H9 (cell line): ENCODE data around the gene CCDC170. TPM values are rescaled to one million over a fixed set of nuclear protein-coding genes. Genes with fewer than 3 reads are reported as not detected.

Source experiments
- DNase-seq: peaks from one replicate; pipeline ENCODE4 v3.0.0-alpha.2; 2017
- H2AFZ ChIP-seq: one replicate; pipeline ENCODE4 v1.6.1; 2013; ENCODE audit warnings: mild to moderate bottlenecking, low read length, control low read depth, moderate library complexity
- H2AK5ac ChIP-seq: 2 replicates; pipeline ENCODE4 v1.6.1; 2013; ENCODE audit warnings: low read length, control low read depth, mixed read lengths; ENCODE audit not compliant: insufficient read length
- H2BK120ac ChIP-seq: one replicate; pipeline ENCODE4 v1.6.1; 2013; ENCODE audit warnings: low read depth, mild to moderate bottlenecking, low read length, control low read depth, inconsistent platforms; ENCODE audit not compliant: poor library complexity, severe bottlenecking
- H2BK12ac ChIP-seq: 2 replicates; pipeline ENCODE4 v1.6.1; 2013; ENCODE audit warnings: low read length, control low read depth, mixed read lengths, low read depth; ENCODE audit not compliant: insufficient read length
- H2BK15ac ChIP-seq: 2 replicates; pipeline ENCODE4 v1.6.1; 2013; ENCODE audit warnings: low read depth, low read length, control low read depth
- H2BK20ac ChIP-seq: one replicate; pipeline ENCODE4 v1.6.1; 2013; ENCODE audit warnings: low read depth, mild to moderate bottlenecking, low read length, control low read depth, inconsistent platforms; ENCODE audit not compliant: poor library complexity, severe bottlenecking
- H2BK5ac ChIP-seq: 2 replicates; pipeline ENCODE4 v1.6.1; 2013; ENCODE audit warnings: low read length, control low read depth, mixed read lengths; ENCODE audit not compliant: insufficient read length
- H3K14ac ChIP-seq: 2 replicates; pipeline ENCODE4 v1.6.1; 2013; ENCODE audit warnings: low read length, control low read depth; ENCODE audit not compliant: insufficient read depth
- H3K18ac ChIP-seq: 2 replicates; pipeline ENCODE4 v1.6.1; 2013; ENCODE audit warnings: low read depth, mild to moderate bottlenecking, mixed read lengths, low read length, control low read depth; ENCODE audit not compliant: insufficient read length
- H3K23ac ChIP-seq: 2 replicates; pipeline ENCODE4 v1.6.1; 2013; ENCODE audit warnings: low read length, control low read depth, mixed read lengths, low read depth; ENCODE audit not compliant: insufficient read length
- H3K23me2 ChIP-seq: 2 replicates; pipeline ENCODE4 v1.6.1; 2013; ENCODE audit warnings: low read depth, mild to moderate bottlenecking, mixed read lengths, low read length, control low read depth; ENCODE audit not compliant: insufficient read length, poor library complexity, severe bottlenecking
- H3K27ac ChIP-seq: 2 replicates; pipeline ENCODE4 v1.5.1; 2013; ENCODE audit warnings: low read length, control low read depth, mixed read lengths, low read depth; ENCODE audit not compliant: insufficient read length
- H3K27me3 ChIP-seq: 2 replicates; pipeline ENCODE4 v1.6.1; 2013; ENCODE audit warnings: low read length, control low read depth, inconsistent platforms; ENCODE audit not compliant: insufficient read depth
- H3K4ac ChIP-seq: 2 replicates; pipeline ENCODE4 v1.6.1; 2013; ENCODE audit warnings: low read depth, mild to moderate bottlenecking, control low read depth, inconsistent platforms, low read length, moderate library complexity
- H3K4me1 ChIP-seq: 2 replicates; pipeline ENCODE4 v1.6.1; 2013; ENCODE audit warnings: low read length, control low read depth, inconsistent platforms; ENCODE audit not compliant: insufficient read depth
- H3K4me2 ChIP-seq: 2 replicates; pipeline ENCODE4 v1.6.1; 2013; ENCODE audit warnings: low read length, control low read depth, mixed read lengths; ENCODE audit not compliant: insufficient read length, insufficient read depth
- H3K56ac ChIP-seq: 2 replicates; pipeline ENCODE4 v1.6.1; 2013; ENCODE audit warnings: low read depth, mild to moderate bottlenecking, mixed read lengths, low read length, control low read depth; ENCODE audit not compliant: insufficient read length
- H3K79me1 ChIP-seq: 2 replicates; pipeline ENCODE4 v1.6.1; 2013; ENCODE audit warnings: low read depth, mild to moderate bottlenecking, moderate library complexity, low read length, control low read depth, inconsistent platforms; ENCODE audit not compliant: insufficient read depth, poor library complexity, severe bottlenecking
- H3K79me2 ChIP-seq: 2 replicates; pipeline ENCODE4 v1.6.1; 2013; ENCODE audit warnings: low read length, control low read depth, inconsistent platforms; ENCODE audit not compliant: insufficient read depth
- H3K9ac ChIP-seq: 2 replicates; pipeline ENCODE4 v1.6.1; 2013; ENCODE audit warnings: low read length, control low read depth, mixed read lengths; ENCODE audit not compliant: insufficient read length; ENCODE audit errors: extremely low read depth
- H3K9me3 ChIP-seq: one replicate; pipeline ENCODE4 v1.6.1; 2013; ENCODE audit warnings: low read depth, low read length, inconsistent platforms; ENCODE audit not compliant: control insufficient read depth
- H3T11ph ChIP-seq: one replicate; pipeline ENCODE4 v1.6.1; 2013; ENCODE audit warnings: mild to moderate bottlenecking, low read length, control low read depth, inconsistent platforms
- H4K20me1 ChIP-seq: one replicate; pipeline ENCODE4 v1.6.1; 2013; ENCODE audit not compliant: control insufficient read depth, insufficient read length, insufficient read depth
- H4K5ac ChIP-seq: 2 replicates; pipeline ENCODE4 v1.6.1; 2013; ENCODE audit warnings: low read depth, mild to moderate bottlenecking, mixed read lengths, low read length, control low read depth; ENCODE audit not compliant: insufficient read length
- H4K8ac ChIP-seq: replicated peaks from 2 replicates; pipeline ENCODE4 v1.6.1; 2013; ENCODE audit warnings: low read length, control low read depth, mixed read lengths, low read depth; ENCODE audit not compliant: insufficient read length
- H4K91ac ChIP-seq: 2 replicates; pipeline ENCODE4 v1.6.1; 2013; ENCODE audit warnings: low read depth, mild to moderate bottlenecking, moderate library complexity, mixed read lengths, low read length, control low read depth; ENCODE audit not compliant: insufficient read length
- H3K27ac Mint-ChIP-seq, 3 experiments: 2 replicates in 2 of 3; 3 replicates in 1 of 3; pipeline ENCODE4 v1.8.0; 2020 to 2021; ENCODE audit warnings: mixed read lengths in 3 of 3, mild to moderate bottlenecking in 1 of 3, moderate library complexity in 1 of 3
- H3K27me3 Mint-ChIP-seq: 2 replicates; pipeline ENCODE4 v1.8.0; 2021; ENCODE audit warnings: low read depth, mild to moderate bottlenecking, moderate library complexity, mixed read lengths
- H3K36me3 Mint-ChIP-seq, 3 experiments: 2 replicates in 2 of 3; 3 replicates in 1 of 3; pipeline ENCODE4 v1.8.0; 2020 to 2021; ENCODE audit warnings: low read depth in 3 of 3, mixed read lengths in 3 of 3; ENCODE audit not compliant: insufficient read depth in 1 of 3
- H3K4me1 Mint-ChIP-seq, 2 experiments: 2 replicates each; pipeline ENCODE4 v1.8.0; 2020; ENCODE audit warnings: mixed read lengths in 2 of 2
- H3K4me3 Mint-ChIP-seq, 2 experiments: 2 replicates in 1 of 2; 3 replicates in 1 of 2; pipeline ENCODE4 v1.8.0; 2020 to 2021; ENCODE audit warnings: mild to moderate bottlenecking in 2 of 2, mixed read lengths in 2 of 2, moderate library complexity in 1 of 2
- H3K9me3 Mint-ChIP-seq, 2 experiments: 2 replicates in 1 of 2; 3 replicates in 1 of 2; pipeline ENCODE4 v1.8.0; 2020; ENCODE audit warnings: mild to moderate bottlenecking in 2 of 2, mixed read lengths in 2 of 2, moderate library complexity in 1 of 2
- CTCF ChIP-seq: fragments of 200-600 bp; sonication (generic); conservative IDR thresholded peaks from 3 replicates; pipeline ENCODE4 v1.8.0; 2021; ENCODE audit warnings: antibody characterized with exemption, mild to moderate bottlenecking
- WGBS: extraction: QIAGEN DNeasy Blood & Tissue Kit; methylation state at CpG from one replicate; pipeline ENCODE4 v1.1.7; 2013; ENCODE audit warnings: missing lambda C conversion rate, low lambda C conversion rate, mixed read lengths; ENCODE audit not compliant: insufficient read length; ENCODE audit errors: extremely low coverage; 5-methylcytosine and 5-hydroxymethylcytosine counted together
- total RNA-seq: library from RNA; stranded (reverse); gene quantifications from 2 replicates; pipeline ENCODE4 v1.2.1, GENCODE V29; 2021

Gene CCDC170
- total RNA-seq, 1 experiment from 2014 or later = 0.07 TPM

- no peaks in the 10 kb centered on the region for H4K20me1 ChIP-seq
- H3K4me1 ChIP-seq = no peaks in the 10 kb centered on the region
- H3K18ac ChIP-seq = peak overlapping the region; percentile 54
- Mint-ChIP-seq H3K4me3 (peak overlapping the region; percentile 66 to 81), H3K27me3 (peaks cover 47% of the 10 kb centered on the region), H3K4me1 (peaks cover 14 to 19% of the 10 kb centered on the region in 2 experiments), H3K36me3 (no peaks in the 10 kb centered on the region), H3K9me3 (no peaks in the 10 kb centered on the region), H3K27ac (no peak overlapping the region)
- no peak overlapping the region for H2BK12ac ChIP-seq
- no peak overlapping the region for H3K27ac ChIP-seq
- no peak overlapping the region for H4K5ac ChIP-seq
- H2BK5ac ChIP-seq = no peak overlapping the region
- no peak overlapping the region for H2BK15ac ChIP-seq
- H2BK20ac ChIP-seq = no peak overlapping the region
- peaks cover 8% of the 10 kb centered on the region; the same call in 1 of the 2 replicates for H3K27me3 ChIP-seq
- no peak overlapping the region for H3K56ac ChIP-seq
- H3K23me2 ChIP-seq = peaks cover 12% of the 10 kb centered on the region
- no CpG with 5 or more reads among the region's 43 CpGs for WGBS
- no peaks in the 10 kb centered on the region for H3K79me1 ChIP-seq
- peak overlapping the region; percentile 63 for H3K4me2 ChIP-seq
- H3K9ac ChIP-seq = no peak overlapping the region
- peak overlapping the region; percentile 81; the same call in 1 of the 2 replicates for H3K14ac ChIP-seq
- H2BK120ac ChIP-seq = no peak overlapping the region
- no peak overlapping the region for H3K4ac ChIP-seq
- H3K79me2 ChIP-seq = no peaks in the 10 kb centered on the region
- no peak overlapping the region for H3T11ph ChIP-seq
- DNase-seq = peak; percentile 47
- H3K23ac ChIP-seq = no peak overlapping the region
- H4K91ac ChIP-seq = no peak overlapping the region
- H4K8ac ChIP-seq = no peak overlapping the region
- no peak overlapping the region for H2AK5ac ChIP-seq
- H3K9me3 ChIP-seq = no peaks in the 10 kb centered on the region
- no peak for TF ChIP-seq CTCF
- H2AFZ ChIP-seq = peak overlapping the region; percentile 34
These were observed 568 bp downstream of the CCDC170 start for GRCh38 chr6:151494235-151494935.
